ENCODE data around the gene FAM236A. TPM values are rescaled to one million over a fixed set of nuclear protein-coding genes. Genes with fewer than 3 reads are reported as not detected.
"Not testable (repeated sequence)": the region's sequence is repeated elsewhere in the genome, so short reads cannot be mapped to it uniquely, and the experiment has no call there.

Gene FAM236A
- not detected in 2 replicates for total RNA-seq

- H3K4me3 ChIP-seq (ENCODE audit: low read depth, low read length); DNase-seq (ENCODE audit: low read depth): not testable (repeated sequence)
Measured at GRCh38 chrX:72937906-72938305, at the start of gene FAM236A. TSS of gene FAM236A (plus strand) at chrX:72938206. CDS start at chrX:72938263, 57 bp downstream.

- DNase-seq (ENCODE audit: low read depth); H3K4me3 ChIP-seq (ENCODE audit: low read depth, low read length): not testable (repeated sequence)
Measured at GRCh38 chrX:72889740-72890139, 48.3 kb upstream of the FAM236A start.

- not testable (repeated sequence) for DNase-seq (ENCODE audit: low read depth)
Measured at GRCh38 chrX:72912315-72912714, 25.7 kb upstream of the FAM236A start, which contains the start of gene FAM236C. TSS of gene FAM236C (plus strand) at chrX:72912615. CDS start at chrX:72912715, 100 bp downstream.

GRCh38 chrX:72916096-72916495, 21.9 kb upstream of the FAM236A start:
- DNase-seq (ENCODE audit: low read depth); H3K4me3 ChIP-seq (ENCODE audit: low read depth, low read length): not testable (repeated sequence)

More at GRCh38 chrX:72912315-72912714, 25.7 kb upstream of the FAM236A start, which contains the start of gene FAM236C:
- not testable (repeated sequence) for H3K4me3 ChIP-seq (ENCODE audit: low read depth, low read length)

DNA sequence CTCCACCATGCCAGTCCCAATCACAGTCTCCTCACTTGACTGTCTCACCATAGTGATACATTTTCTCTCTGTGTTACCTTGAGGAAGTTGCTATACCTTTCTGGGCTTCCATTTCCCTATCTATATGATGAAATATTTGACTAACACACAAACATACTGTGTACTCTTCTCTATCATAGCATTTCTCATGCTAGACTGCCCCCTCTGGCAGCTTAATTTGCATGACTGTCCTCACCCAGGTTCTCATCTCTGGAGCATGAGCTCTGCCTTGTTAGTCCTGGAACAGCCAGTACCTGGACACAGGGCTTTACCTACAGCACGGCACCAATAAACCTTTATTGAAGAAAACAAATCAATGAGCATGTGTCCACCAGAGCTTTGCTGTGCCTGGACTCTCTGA, 5.7 kb upstream of the FAM236A start:
- not testable (repeated sequence) for DNase-seq (ENCODE audit: low read depth); H3K4me3 ChIP-seq (ENCODE audit: low read depth, low read length)

DNA sequence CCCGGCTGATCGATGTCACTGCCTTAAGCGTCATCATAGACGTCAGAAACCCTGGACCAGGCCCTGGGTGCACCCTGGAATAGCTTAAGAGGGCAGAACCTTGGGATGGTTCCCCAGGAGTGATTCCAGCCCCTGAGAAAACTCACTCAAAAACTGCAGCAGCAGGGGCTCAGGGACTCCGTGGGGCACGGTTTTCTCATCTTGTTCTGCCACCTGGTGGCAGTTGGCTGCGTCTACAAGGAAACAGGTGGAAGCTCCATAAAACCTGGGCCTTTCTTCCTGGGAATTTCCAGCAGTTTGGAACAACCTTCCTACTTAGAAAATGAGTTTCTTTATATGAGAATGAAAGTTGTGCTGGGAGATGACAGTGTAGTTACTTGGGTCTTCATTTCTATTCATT, 1.6 kb upstream of the FAM236A start:
- DNase-seq (ENCODE audit: low read depth): not testable (repeated sequence)

DNA sequence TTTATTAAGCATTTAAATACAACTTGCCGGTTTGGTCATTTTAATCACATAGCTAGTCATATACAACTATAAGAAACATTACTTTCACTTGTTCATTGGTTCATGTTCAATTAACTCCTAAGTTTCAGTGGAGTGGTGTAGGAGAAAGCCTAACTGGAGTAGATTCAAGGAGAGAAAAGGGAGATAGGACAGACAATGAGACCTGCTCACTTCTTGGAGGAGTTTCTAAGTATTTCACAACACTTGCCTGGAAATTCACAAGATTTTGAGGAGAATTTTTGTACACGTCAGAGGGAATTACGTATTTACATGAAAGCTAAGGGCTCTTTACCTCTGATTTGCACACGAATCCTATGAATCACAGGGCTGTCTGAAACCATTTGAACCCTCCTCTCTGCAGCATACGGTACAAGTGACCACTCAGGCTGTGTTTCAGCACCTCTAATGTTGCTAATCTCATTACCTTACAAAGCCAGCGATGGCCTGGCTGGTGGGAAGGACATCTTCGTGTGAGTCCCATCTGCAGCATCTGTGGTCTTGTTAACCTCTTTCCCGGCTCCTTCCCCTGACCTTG, 1.0 kb upstream of the FAM236A start:
- not testable (repeated sequence) for DNase-seq (ENCODE audit: low read depth); H3K4me3 ChIP-seq (ENCODE audit: low read depth, low read length)

More for the DNA sequence above, 1.6 kb upstream of the FAM236A start:
- not testable (repeated sequence) for H3K4me3 ChIP-seq (ENCODE audit: low read depth, low read length)

GRCh38 chrX:72942272-72942671, 4.3 kb downstream of the FAM236A start:
- not testable (repeated sequence) for DNase-seq (ENCODE audit: low read depth); H3K4me3 ChIP-seq (ENCODE audit: low read depth, low read length)

DNA sequence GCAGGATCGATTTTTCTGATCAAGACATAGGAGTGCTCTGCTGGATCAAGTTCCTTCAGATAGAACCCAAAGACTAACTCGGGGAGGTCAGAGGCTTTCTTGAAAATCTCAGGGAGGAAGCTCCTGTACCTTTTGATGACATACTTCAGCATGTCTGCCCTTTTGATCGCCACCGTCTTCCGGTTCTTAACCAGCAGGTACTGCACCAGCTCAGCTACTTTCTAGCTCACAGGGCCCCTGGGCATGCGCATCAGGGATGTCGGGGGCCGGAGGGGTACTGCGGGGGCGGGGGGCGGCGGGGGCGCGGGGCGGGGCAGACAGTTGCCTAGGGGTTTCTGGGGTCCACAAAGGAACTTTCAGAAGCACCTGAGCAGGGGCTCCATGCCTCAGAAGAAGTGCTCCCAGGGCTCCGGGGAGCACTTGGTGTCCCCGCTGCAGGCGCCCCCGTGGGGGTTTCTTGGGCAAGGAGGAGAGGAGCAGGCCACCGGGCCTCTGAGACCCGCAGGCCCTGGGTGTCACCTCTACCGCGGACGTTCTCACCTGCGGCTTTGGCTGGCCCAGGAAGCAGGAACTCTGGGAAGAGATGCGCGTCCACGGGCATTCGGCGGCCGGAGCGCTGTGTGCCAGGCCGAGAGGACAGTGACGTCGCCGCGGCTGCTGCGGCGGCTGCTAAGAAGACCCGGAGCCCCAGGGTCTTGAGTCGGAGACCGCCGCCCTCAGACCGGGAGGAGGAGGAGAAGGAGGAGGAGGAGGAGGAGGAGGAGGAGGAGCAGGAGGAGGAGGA, 5.2 kb downstream of the FAM236A start:
- H3K4me3 ChIP-seq (ENCODE audit: low read depth, low read length); DNase-seq (ENCODE audit: low read depth): not testable (repeated sequence)

DNA sequence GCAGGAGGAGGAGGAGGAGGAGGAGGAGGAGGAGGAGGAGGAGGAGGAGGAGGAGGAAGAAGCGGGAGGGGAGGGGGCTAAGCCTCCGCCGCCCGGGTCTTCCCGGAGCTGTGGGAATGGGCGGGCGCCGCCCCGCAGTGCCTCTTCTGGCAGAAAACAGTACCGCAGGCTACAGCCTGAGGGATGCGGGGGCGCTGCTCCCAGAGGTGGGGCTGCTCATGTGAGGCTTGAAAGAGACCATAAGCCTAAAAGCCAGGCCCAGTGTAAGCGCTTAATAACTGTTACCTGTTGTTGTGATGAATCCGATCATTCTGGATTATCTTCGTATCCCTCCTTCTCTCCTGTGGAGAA, 5.8 kb downstream of the FAM236A start, which contains the start of gene DMRTC1:
Gene DMRTC1 (minus strand): TSS at position 19 of the 351 bp plus-strand sequence. CDS start 68,143 bp downstream, outside the sequence.
- not testable (repeated sequence) for DNase-seq (ENCODE audit: low read depth); H3K4me3 ChIP-seq (ENCODE audit: low read depth, low read length)

- DNase-seq (ENCODE audit: low read depth); H3K4me3 ChIP-seq (ENCODE audit: low read depth, low read length): not testable (repeated sequence)
Measured at GRCh38 chrX:72959971-72960370, 22.0 kb downstream of the FAM236A start.

DNA sequence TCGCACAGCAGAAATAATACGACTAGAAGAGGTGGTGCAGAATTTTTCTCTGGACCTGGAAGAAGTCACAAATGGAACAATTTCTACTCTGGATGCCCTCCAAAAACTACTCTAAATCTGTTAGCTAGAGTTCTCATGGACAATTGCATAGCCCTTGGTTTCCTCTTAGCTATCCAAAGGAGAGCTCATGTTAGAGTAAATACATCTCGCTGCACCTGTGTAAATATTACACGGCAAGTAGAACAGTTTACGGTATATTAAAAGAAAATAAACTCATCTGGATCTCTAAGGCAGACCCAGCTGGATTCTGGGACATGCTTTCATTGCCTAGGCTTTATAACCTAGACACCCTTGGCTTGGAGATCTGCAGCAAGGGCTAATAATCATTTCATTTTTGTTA, 33.9 kb downstream of the FAM236A start:
- DNase-seq (ENCODE audit: low read depth); H3K4me3 ChIP-seq (ENCODE audit: low read depth, low read length): not testable (repeated sequence)

- not testable (repeated sequence) for DNase-seq (ENCODE audit: low read depth)
Measured at GRCh38 chrX:72974885-72975284, 36.9 kb downstream of the FAM236A start.

DNA sequence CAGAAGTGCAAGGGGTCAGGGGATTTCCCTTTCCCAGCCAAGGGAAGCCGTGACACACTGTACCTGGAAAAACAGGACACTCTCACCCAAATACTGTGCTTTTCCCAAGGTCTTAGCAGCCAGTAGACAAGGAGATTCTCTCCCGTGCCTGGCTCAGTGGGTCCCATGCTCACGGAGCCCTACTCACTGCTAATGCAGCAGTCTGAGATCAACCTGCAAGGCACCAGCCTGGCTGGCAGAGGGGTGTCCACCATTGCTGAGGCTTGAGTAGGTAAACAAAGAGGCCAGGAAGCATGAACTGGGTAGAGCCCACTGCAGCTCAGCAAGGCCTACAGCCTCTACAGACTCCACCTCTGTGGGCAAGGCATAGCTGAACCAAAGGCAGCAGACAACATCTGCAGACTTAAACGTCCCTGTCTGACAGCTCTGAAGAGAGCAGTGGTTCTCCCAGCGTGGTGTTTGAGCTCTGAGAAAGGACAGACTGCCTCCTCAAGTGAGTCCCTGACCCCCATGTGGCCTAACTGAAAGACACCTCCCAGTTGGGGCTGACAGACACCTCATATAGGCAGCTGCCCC, 43.0 kb downstream of the FAM236A start:
- not testable (repeated sequence) for H3K4me3 ChIP-seq (ENCODE audit: low read depth, low read length)

More at GRCh38 chrX:72974885-72975284, 36.9 kb downstream of the FAM236A start:
- H3K4me3 ChIP-seq (ENCODE audit: low read depth, low read length): not testable (repeated sequence)

More for the DNA sequence above, 43.0 kb downstream of the FAM236A start:
- DNase-seq (ENCODE audit: low read depth): not testable (repeated sequence)

Other genes with a start within 250 kb of the FAM236A start
- 5.5 and 8.6 TPM in 2 replicates for gene PHKA1, start 223.9 kb upstream of the FAM236A start, total RNA-seq
- gene DMRTC1B, start 161.3 kb upstream of the FAM236A start, total RNA-seq: not detected in 2 replicates
- not detected in 2 replicates for gene FAM236B, start 155.5 kb upstream of the FAM236A start, total RNA-seq
- gene FAM236D, start 130.0 kb upstream of the FAM236A start, total RNA-seq: not detected in 2 replicates
- gene FAM236C, start 25.6 kb upstream of the FAM236A start, total RNA-seq: not detected in 2 replicates
- gene DMRTC1, start 5.6 kb downstream of the FAM236A start, total RNA-seq: not detected in 2 replicates
- not detected in 2 replicates for gene PABPC1L2B, start 64.7 kb downstream of the FAM236A start, total RNA-seq
- not detected in 2 replicates for gene PABPC1L2A, start 141.3 kb downstream of the FAM236A start, total RNA-seq